IMR-90 (cell line): ENCODE results near the gene TMEM40. TPM values are rescaled to one million over a fixed set of nuclear protein-coding genes. Genes with fewer than 3 reads are reported as not detected.
A peak's percentile ranks its signal among the peaks of the same experiment; 100 is the strongest.

Experiments
- ATAC-seq: fragments of 200-7000 bp; cut with Tn5 transposase; 2 replicates; pipeline ENCODE4 v1.9.1; 2020; ENCODE audit warnings: low read depth, mild to moderate bottlenecking, moderate library complexity
- BruUV-seq: library from RNA; stranded (reverse); fragments of 400-500 nt; replicated peaks from 2 replicates; lab custom pipeline; 2021; lab: Mats Ljungman, UMichigan
- CTCF ChIA-PET: fragments of 300-600 bp; formaldehyde crosslinking; extraction: SDS; loops from one replicate; lab custom pipeline; 2021; ENCODE audit warnings: antibody characterized with exemption; lab: Yijun Ruan, JAX
- POLR2A ChIA-PET: fragments of 300-600 bp; sonication (Branson Sonifier 250); formaldehyde crosslinking; loops from one replicate; lab custom pipeline; 2022; ENCODE audit warnings: antibody characterized with exemption; ENCODE audit not compliant: unreplicated experiment; lab: Charles Lee
- DNase-seq: peaks from one replicate; pipeline ENCODE4 v3.0.0; 2013
- H2AFZ ChIP-seq: replicated peaks from 2 replicates; pipeline ENCODE3; 2013; ENCODE audit warnings: low read length, mild to moderate bottlenecking; ENCODE audit not compliant: poor library complexity
- H2AK5ac ChIP-seq: 2 replicates; pipeline ENCODE4 v1.6.1; 2013; ENCODE audit warnings: low read depth, low read length, inconsistent platforms
- H2AK9ac ChIP-seq: replicated peaks from 2 replicates; pipeline ENCODE3; 2013; ENCODE audit warnings: mild to moderate bottlenecking, low read depth, low read length, moderate library complexity; ENCODE audit not compliant: poor library complexity
- H2BK120ac ChIP-seq: 2 replicates; pipeline ENCODE4 v1.6.1; 2013; ENCODE audit warnings: low read depth, low read length, inconsistent platforms
- H2BK15ac ChIP-seq: 3 replicates; pipeline ENCODE4 v1.6.1; 2013; ENCODE audit warnings: low read depth, low read length, inconsistent platforms
- H2BK20ac ChIP-seq: 2 replicates; pipeline ENCODE4 v1.6.1; 2013; ENCODE audit warnings: low read depth, mild to moderate bottlenecking, inconsistent platforms, low read length, moderate library complexity
- H2BK5ac ChIP-seq: 2 replicates; pipeline ENCODE4 v1.6.1; 2013; ENCODE audit warnings: mild to moderate bottlenecking, low read depth, low read length, inconsistent platforms; ENCODE audit not compliant: poor library complexity, severe bottlenecking
- H3K14ac ChIP-seq: replicated peaks from 2 replicates; pipeline ENCODE4 v1.6.1; 2013; ENCODE audit warnings: low read depth, low read length, inconsistent platforms
- H3K18ac ChIP-seq: 2 replicates; pipeline ENCODE4 v1.6.1; 2013; ENCODE audit warnings: low read depth, low read length, control low read depth
- H3K23ac ChIP-seq: 2 replicates; pipeline ENCODE4 v1.6.1; 2013; ENCODE audit warnings: low read depth, low read length, inconsistent platforms
- H3K27ac ChIP-seq: 2 replicates; pipeline ENCODE4 v1.5.1; 2013; ENCODE audit warnings: mild to moderate bottlenecking, control low read depth, low read length; ENCODE audit not compliant: insufficient read depth
- H3K27me3 ChIP-seq: 2 replicates; pipeline ENCODE4 v1.6.1; 2013; ENCODE audit warnings: low read length; ENCODE audit not compliant: control insufficient read depth, insufficient read depth
- H3K36me3 ChIP-seq: 2 replicates; pipeline ENCODE4 v1.6.1; 2013; ENCODE audit warnings: low read length, mixed read lengths; ENCODE audit not compliant: control insufficient read depth, insufficient read depth
- H3K4ac ChIP-seq: 2 replicates; pipeline ENCODE4 v1.6.1; 2013; ENCODE audit warnings: low read depth, low read length, inconsistent platforms
- H3K4me1 ChIP-seq: 2 replicates; pipeline ENCODE4 v1.6.1; 2013; ENCODE audit warnings: low read length, mixed read lengths; ENCODE audit not compliant: control insufficient read depth, insufficient read depth
- H3K4me2 ChIP-seq: 2 replicates; pipeline ENCODE4 v1.6.1; 2013; ENCODE audit warnings: low read depth, mild to moderate bottlenecking, control low read depth, low read length, moderate library complexity
- H3K4me3 ChIP-seq: 2 replicates; pipeline ENCODE4 v1.5.1; 2013; ENCODE audit warnings: low read depth, mild to moderate bottlenecking, control low read depth, low read length, moderate library complexity; ENCODE audit not compliant: insufficient read depth
- H3K56ac ChIP-seq: 2 replicates; pipeline ENCODE4 v1.6.1; 2013; ENCODE audit warnings: low read length, inconsistent platforms; ENCODE audit not compliant: insufficient read depth; ENCODE audit errors: extremely low read depth
- H3K79me1 ChIP-seq, 2 experiments: 2 replicates each; pipeline ENCODE4 v1.6.1; 2013; ENCODE audit warnings: low read length in 2 of 2, inconsistent platforms in 1 of 2, low read depth in 1 of 2
- H3K9ac ChIP-seq: 2 replicates; pipeline ENCODE4 v1.6.1; 2013; ENCODE audit warnings: low read depth, low read length, control low read depth
- H3K9me1 ChIP-seq: 2 replicates; pipeline ENCODE4 v1.6.1; 2013; ENCODE audit warnings: low read length, inconsistent platforms; ENCODE audit not compliant: insufficient read depth
- H3K9me3 ChIP-seq: 2 replicates; pipeline ENCODE4 v1.6.1; 2013; ENCODE audit warnings: low read length; ENCODE audit not compliant: control insufficient read depth, insufficient read depth
- H4K20me1 ChIP-seq: 2 replicates; pipeline ENCODE4 v1.6.1; 2013; ENCODE audit warnings: low read length, inconsistent platforms; ENCODE audit not compliant: insufficient read depth
- H4K5ac ChIP-seq: 2 replicates; pipeline ENCODE4 v1.6.1; 2013; ENCODE audit warnings: mild to moderate bottlenecking, low read depth, low read length, control low read depth
- H4K8ac ChIP-seq, 2 experiments: 2 replicates each; pipeline ENCODE4 v1.6.1; 2013; ENCODE audit warnings: low read depth in 2 of 2, low read length in 2 of 2, control low read depth in 1 of 2, inconsistent platforms in 1 of 2
- H4K91ac ChIP-seq: 2 replicates; pipeline ENCODE4 v1.6.1; 2013; ENCODE audit warnings: low read depth, low read length, inconsistent platforms; ENCODE audit not compliant: insufficient read depth
- BHLHE40 ChIP-seq: fragments of 150-350 bp; IDR thresholded peaks from 2 replicates; pipeline ENCODE4 v1.6.1; 2016; ENCODE audit warnings: mild to moderate bottlenecking, low read depth, low read length
- CEBPB ChIP-seq: IDR thresholded peaks from 2 replicates; pipeline ENCODE4 v1.6.1; 2012; ENCODE audit warnings: low read depth, low read length, improper control_type of control experiment
- CTCF ChIP-seq: conservative IDR thresholded peaks from 2 replicates; pipeline ENCODE4 v1.5.1; 2012; ENCODE audit warnings: mild to moderate bottlenecking, low read depth, low read length, improper control_type of control experiment
- ELK1 ChIP-seq: fragments of 150-350 bp; IDR thresholded peaks from 2 replicates; pipeline ENCODE4 v1.6.1; 2016; ENCODE audit warnings: low read depth, mild to moderate bottlenecking, low read length, moderate library complexity, borderline replicate concordance
- FOS ChIP-seq: fragments of 150-350 bp; IDR thresholded peaks from 2 replicates; pipeline ENCODE4 v1.6.1; 2016; ENCODE audit warnings: low read depth, low read length
- MAZ ChIP-seq: IDR thresholded peaks from 2 replicates; pipeline ENCODE4 v1.6.1; 2012; ENCODE audit warnings: low read depth, mild to moderate bottlenecking, low read length, improper control_type of control experiment, moderate library complexity, borderline replicate concordance
- MXI1 ChIP-seq: IDR thresholded peaks from 2 replicates; pipeline ENCODE4 v1.6.1; 2012; ENCODE audit warnings: low read depth, mild to moderate bottlenecking, low read length, moderate library complexity, borderline replicate concordance
- NFE2L2 ChIP-seq: fragments of 150-350 bp; IDR thresholded peaks from 2 replicates; pipeline ENCODE4 v1.6.1; 2016; ENCODE audit warnings: low read depth, mild to moderate bottlenecking, low read length
- RAD21 ChIP-seq: IDR thresholded peaks from 2 replicates; pipeline ENCODE4 v1.6.1; 2012; ENCODE audit warnings: low read length, improper control_type of control experiment
- RCOR1 ChIP-seq: IDR thresholded peaks from 2 replicates; pipeline ENCODE4 v1.6.1; 2012; ENCODE audit warnings: mild to moderate bottlenecking, low read length, improper control_type of control experiment; ENCODE audit not compliant: insufficient replicate concordance
- SMC3 ChIP-seq: fragments of 150-350 bp; IDR thresholded peaks from 2 replicates; pipeline ENCODE4 v1.6.1; 2016; ENCODE audit warnings: low read depth, mild to moderate bottlenecking, antibody characterized with exemption, low read length, moderate library complexity
- WGBS, 2 experiments: methylation state at CpG; one replicate each; pipeline versions ENCODE4 v1.1.5 to v1.1.7; 2013; ENCODE audit warnings: missing lambda C conversion rate in 2 of 2; ENCODE audit not compliant: insufficient read length in 1 of 2; ENCODE audit errors: extremely low coverage in 2 of 2; 5-methylcytosine and 5-hydroxymethylcytosine counted together
- dilution Hi-C: fragments of 300-500 bp; cut with HindIII; formaldehyde crosslinking; loops from one replicate; pipeline ENCODE4 v1.14.3; 2018; ENCODE audit warnings: low sequenced_read_pairs; ENCODE audit not compliant: unreplicated experiment
- in situ Hi-C: fragments of 300-500 bp; cut with MboI; formaldehyde crosslinking; loops from 3 replicates; pipeline ENCODE4 v1.14.3; 2019; ENCODE audit warnings: low sequenced_read_pairs, inconsistent platforms, mixed read lengths
- intact Hi-C: fragments of 100-400 bp; cut with micrococcal nuclease; formaldehyde crosslinking; loops from 2 replicates; pipeline ENCODE4 v1.10.0; 2022
- polyA plus RNA-seq, 3 experiments: library from polyadenylated mRNA; depleted of rRNA; stranded (reverse); fragments of >200 nt; gene quantifications; 2 replicates each; pipeline ENCODE4 v1.2.3, GENCODE V29; 2012; ENCODE audit warnings: low replicate concordance in 1 of 3
- total RNA-seq: library from RNA; depleted of rRNA; stranded (reverse); fragments of >200 nt; gene quantifications from 2 replicates; pipeline ENCODE4 v1.2.3, GENCODE V29; 2012

Gene TMEM40
- total and polyA plus RNA-seq, 2 of the 4 experiments (the other 2 are of a cell fraction), result 0.27 TPM; not detected in 1

GRCh38 chr3:12773710-12774086, 14.6 kb upstream of the TMEM40 start:
- Histone ChIP-seq H2BK5ac (no peak overlapping the region), H2BK20ac (no peak overlapping the region), H3K4me2 (no peak overlapping the region), H3K14ac (no peak overlapping the region), H3K18ac (no peak overlapping the region), H3K79me1 (no peaks in the 10 kb centered on the region), H4K8ac (no peak overlapping the region), H3K56ac (no peak overlapping the region), H3K23ac (no peak overlapping the region), H3K36me3 (no peaks in the 10 kb centered on the region), H2BK15ac (no peak overlapping the region), H2BK120ac (no peak overlapping the region), H3K4ac (no peak overlapping the region), H3K9ac (no peak overlapping the region), H3K27ac (no peak overlapping the region), H3K27me3 (peaks cover 10% of the 10 kb centered on the region), H3K9me1 (no peaks in the 10 kb centered on the region), H2AFZ (no peak overlapping the region), H4K20me1 (no peaks in the 10 kb centered on the region), H2AK9ac (no peak overlapping the region), H3K9me3 (peaks cover 2% of the 10 kb centered on the region; the same call in 1 of the 2 replicates), H3K4me3 (no peak overlapping the region), H2AK5ac (no peak overlapping the region), H4K5ac (no peak overlapping the region), H4K91ac (no peak overlapping the region), H3K4me1 (no peaks in the 10 kb centered on the region)
- BruUV-seq, result no TSS peak
- ChIA-PET CTCF (no interaction called here), POLR2A (no interaction called here)
- peak; percentile 21; the same call in 1 of the 2 replicates for ATAC-seq
- no peak for DNase-seq
- TF ChIP-seq FOS (no peak), BHLHE40 (no peak), MXI1 (no peak), CEBPB (no peak), NFE2L2 (no peak), CTCF (no peak), ELK1 (no peak), SMC3 (no peak), RAD21 (no peak), MAZ (no peak), RCOR1 (no peak)
- no CpG with 5 or more reads among the region's 1 CpG for WGBS, 2 experiments
- in situ Hi-C loops, result no loop called here
- intact Hi-C loops, result no loop called here
- dilution Hi-C loops, result no loop called here
